ENCODE measurements around the gene MEI4.
"Not testable (repeated sequence)": the region's sequence is repeated elsewhere in the genome, so short reads cannot be mapped to it uniquely, and the experiment has no call there.

MEI4 gene, protein sequence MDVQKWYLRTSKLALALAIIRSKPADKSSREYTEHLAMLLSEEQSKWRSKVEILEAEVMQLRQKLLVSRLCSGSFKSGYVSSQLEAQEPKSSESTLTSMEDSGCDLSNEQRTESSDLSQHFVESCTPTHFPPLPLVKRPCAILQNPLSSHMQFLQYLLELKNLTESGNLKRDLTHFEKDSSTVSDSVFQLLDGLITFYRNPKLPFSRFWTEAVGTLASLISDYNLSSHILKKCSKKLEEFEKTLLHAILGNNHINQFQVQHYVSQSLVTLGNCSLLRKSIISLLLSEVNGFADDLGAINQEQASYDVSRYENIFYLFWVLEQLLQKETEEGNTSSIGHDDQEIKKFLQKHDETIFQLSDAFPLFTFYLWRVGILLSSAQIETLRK

DNA sequence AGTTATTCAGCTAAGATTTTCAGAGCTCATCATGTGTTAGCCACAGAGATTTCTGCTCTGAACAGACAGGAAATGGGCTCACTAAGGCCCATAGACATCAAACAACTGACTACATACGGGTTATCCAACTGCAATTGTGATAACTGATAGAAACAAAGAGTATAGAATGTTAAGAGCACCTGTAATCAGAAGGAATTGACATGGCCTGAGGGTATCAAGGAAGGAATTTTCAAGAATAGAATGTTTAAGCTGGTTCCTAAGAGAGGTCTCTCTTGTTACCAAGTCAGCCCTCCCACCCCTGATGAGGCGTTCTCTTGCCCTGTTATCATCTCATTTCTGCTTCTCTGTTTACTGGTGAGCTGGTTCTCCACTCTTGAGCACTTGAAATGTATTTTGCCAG, at the start of gene MEI4:
Gene MEI4 (plus strand): TSS at position 301 of the 400 bp plus-strand sequence. CDS start 37,633 bp downstream, outside the sequence.
- no peak for DNase-seq (ENCODE audit: low read depth in 1 of 2, low spot score in 1 of 2)

DNA sequence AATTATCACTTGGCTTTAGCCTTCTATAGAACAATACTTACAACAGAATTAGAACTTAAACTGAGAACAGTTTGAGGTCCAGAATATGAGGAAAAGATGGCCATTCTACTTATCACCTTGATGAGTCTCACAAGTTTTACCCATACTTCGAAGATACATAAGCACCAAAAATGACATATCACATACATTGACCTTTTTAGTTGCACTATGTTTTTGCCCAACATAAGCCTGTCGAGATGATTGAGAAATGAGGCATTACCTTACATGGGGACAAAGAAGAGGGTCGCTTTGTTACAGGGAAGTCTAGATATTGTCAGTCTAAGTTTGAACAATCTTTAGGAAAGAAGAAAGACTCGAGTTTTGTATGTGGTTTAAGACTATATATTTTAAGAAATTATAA, 48.4 kb upstream of the MEI4 start:
- no peak for DNase-seq (ENCODE audit: low read depth in 1 of 2, low spot score in 1 of 2)

- no peak for DNase-seq (ENCODE audit: low read depth in 1 of 2, low spot score in 1 of 2)
These were observed 45.8 kb upstream of the MEI4 start for GRCh38 chr6:77607004-77607403.

DNA sequence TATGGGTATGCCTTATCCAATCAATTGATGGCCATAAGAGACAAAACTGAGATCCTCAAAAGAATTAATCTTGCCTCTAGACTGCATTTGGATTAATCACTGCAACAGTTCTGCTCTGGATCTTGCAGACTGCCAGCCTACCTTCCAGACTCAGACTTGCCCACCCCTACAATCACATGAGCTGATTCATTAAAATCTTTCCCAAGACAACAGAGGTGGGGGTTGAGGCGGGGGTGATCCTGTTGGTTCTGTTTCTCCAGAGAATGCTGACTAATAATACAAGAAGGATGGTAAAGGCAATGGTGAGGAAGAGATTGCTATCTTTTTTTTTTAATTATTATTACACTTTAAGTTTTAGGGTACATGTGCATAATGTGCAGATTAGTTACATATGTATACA, 43.7 kb upstream of the MEI4 start:
- DNase-seq (ENCODE audit: low read depth in 1 of 2, low spot score in 1 of 2), result no peak

DNA sequence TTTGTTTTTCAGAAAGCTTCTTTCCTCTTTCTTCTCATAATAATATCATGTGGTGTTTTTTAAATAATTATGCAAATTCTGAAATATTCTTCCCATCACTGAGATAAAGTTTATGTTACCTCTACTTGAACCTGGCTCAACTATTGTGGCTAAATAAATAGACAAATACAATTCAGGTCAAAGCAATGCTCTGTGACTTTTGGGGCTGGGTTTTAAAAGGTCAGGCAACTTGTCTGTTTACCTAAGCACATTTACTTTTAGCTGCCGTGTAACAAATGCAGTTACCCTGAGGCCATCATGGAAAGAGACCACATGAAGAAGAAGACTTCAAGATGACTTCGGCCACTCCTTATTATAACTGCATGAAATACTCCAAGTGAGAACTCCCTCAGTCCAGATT, 33.7 kb upstream of the MEI4 start:
- DNase-seq (ENCODE audit: low read depth in 1 of 2, low spot score in 1 of 2), result no peak

GRCh38 chr6:77620278-77620882, 32.5 kb upstream of the MEI4 start:
- DNase-seq (ENCODE audit: low read depth in 1 of 2, low spot score in 1 of 2), result no peak

DNA sequence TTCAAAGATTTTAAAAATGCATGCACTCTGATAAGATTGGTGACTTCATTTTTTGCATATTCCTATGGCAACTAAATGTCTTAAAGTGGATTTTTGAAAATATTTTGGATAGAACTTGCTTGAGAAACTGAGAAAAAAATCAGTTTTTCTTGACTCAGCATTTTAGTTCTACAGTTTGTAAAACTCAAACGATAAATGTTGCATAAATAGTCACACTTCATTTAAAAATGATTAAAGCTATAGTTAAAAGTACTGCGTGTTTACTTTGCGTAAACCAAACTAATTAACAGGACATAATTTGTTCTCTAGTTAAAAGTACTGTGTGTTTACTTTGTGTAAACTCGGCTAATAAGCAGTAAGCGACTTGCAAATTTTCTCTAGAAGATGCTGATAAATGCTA, 28.3 kb upstream of the MEI4 start:
- no peak for DNase-seq (ENCODE audit: low read depth in 1 of 2, low spot score in 1 of 2)

- no peak for DNase-seq (ENCODE audit: low read depth in 1 of 2, low spot score in 1 of 2)
These were observed 26.4 kb upstream of the MEI4 start for GRCh38 chr6:77626426-77626825.

DNA sequence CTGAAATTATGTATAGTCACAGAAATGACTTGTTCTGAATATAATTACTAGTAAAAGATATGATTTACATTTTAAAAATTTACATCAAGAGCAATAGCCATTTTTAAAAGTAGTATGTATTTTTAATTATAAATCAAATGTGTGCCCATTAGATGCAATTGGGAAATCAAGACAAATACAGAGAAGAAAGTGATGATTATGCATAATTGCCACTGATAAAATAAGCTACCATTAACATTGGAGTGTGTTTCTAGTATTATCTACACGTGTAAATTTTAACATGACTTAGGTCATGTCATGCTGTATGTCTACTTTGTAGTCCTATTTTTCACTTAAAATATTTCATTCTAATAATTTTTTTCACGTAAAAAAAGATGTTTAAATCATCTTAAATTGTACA, 22.8 kb upstream of the MEI4 start:
- no peak for DNase-seq (ENCODE audit: low read depth in 1 of 2, low spot score in 1 of 2)

DNA sequence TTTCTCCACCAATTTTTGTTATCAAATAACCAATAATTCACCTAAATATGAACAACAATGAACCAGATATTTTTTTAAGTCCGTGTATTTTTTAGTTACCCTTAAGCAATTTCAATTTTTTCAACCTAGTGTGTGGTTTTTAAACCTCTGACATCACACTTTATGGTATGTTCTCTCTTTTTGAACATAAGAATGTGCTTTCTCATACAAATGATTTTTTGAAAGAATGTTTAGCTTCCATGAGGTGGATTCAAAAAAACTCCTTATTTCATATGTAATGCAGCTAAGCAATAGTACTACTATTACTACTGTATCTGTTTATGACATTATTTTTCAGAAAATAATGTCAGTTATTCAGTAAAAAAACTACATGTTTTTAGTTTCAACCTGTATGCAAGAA, 19.4 kb upstream of the MEI4 start:
- no peak for DNase-seq (ENCODE audit: low read depth in 1 of 2, low spot score in 1 of 2)

- no peak for DNase-seq (ENCODE audit: low read depth in 1 of 2, low spot score in 1 of 2)
These were observed 18.7 kb upstream of the MEI4 start for GRCh38 chr6:77633993-77634715.

GRCh38 chr6:77638129-77638830, 14.6 kb upstream of the MEI4 start:
- no peak for DNase-seq (ENCODE audit: low read depth in 1 of 2, low spot score in 1 of 2)

DNA sequence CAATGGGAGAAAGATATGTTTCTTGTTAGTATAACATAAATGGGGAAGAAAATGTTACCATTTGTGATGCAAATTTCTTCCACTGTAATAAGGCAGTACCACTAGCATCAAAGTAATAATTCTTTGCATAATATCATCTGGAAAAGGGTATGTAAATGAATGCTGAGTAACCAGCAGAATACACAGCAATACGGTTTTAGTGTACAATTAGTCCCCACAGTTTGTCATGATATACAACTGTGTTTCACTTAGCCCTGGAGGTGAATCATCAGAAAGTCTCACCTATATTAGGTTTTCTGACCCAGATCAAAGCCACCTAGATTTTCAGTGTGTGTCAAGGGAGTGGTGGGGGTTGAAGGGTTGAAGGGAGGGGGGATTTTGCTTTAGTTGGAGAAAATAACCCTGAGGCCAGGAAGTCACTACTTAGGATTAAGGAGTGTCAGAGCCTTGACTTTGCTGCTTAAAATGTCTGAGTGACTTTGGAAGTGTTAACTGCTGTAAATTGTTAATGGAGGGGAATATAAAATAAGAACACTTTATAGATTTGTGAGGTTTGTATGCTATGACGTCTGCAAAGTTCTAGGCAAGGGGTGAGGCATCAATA, 8.6 kb upstream of the MEI4 start:
- DNase-seq (ENCODE audit: low read depth in 1 of 2, low spot score in 1 of 2), result no peak

DNA sequence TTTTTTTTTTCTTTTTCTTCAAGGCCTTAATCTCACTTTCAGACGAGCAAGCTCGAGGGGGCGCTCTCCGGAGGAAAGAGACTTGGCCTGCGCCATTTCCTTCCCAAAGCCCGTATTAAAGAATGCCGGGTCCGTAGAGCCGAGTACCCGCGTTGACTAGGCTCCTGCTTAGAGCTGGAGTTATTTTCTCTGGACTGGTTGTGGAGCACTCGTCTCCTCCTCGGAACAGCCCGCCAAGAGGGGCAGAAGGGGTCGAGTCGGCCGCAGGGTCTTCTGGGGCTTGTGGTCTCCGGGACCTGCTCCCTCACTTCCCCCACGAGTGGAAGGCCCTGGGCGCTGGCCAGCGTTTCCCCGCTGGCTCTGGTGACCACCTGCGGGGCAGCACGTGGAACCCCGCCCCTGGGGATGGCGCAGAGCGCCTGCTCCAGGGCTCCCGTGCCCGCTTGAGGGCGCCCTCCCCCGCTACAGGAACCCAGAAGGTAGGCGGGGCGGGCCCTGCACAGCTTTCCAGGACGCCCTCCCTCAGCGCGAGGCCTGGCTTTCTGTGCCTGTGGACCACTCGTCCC, 2.7 kb upstream of the MEI4 start:
- no peak for DNase-seq (ENCODE audit: low read depth in 1 of 2, low spot score in 1 of 2)

GRCh38 chr6:77653816-77654215, 977 bp downstream of the MEI4 start:
- no peak for DNase-seq (ENCODE audit: low read depth in 1 of 2, low spot score in 1 of 2)

DNA sequence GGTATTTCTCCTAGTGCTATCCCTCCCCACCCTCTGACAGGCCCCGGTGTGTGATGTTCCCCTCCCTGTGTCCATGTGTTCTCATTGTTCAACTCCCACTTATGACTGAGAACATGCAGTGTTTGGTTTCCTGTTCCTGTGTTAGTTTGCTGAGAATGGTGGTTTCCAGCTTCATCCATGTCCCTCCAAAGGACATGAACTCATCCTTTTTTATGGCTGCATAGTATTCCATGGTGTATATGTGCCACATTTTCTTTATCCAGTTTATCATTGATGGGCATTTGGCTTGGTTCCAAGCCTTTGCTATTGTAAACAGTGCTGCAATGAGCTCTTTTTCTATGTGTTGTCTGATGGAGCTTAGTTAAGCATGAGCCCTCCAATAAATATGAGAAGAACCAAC, 2.2 kb downstream of the MEI4 start:
- DNase-seq (ENCODE audit: low read depth in 1 of 2, low spot score in 1 of 2), result not testable (repeated sequence)

DNA sequence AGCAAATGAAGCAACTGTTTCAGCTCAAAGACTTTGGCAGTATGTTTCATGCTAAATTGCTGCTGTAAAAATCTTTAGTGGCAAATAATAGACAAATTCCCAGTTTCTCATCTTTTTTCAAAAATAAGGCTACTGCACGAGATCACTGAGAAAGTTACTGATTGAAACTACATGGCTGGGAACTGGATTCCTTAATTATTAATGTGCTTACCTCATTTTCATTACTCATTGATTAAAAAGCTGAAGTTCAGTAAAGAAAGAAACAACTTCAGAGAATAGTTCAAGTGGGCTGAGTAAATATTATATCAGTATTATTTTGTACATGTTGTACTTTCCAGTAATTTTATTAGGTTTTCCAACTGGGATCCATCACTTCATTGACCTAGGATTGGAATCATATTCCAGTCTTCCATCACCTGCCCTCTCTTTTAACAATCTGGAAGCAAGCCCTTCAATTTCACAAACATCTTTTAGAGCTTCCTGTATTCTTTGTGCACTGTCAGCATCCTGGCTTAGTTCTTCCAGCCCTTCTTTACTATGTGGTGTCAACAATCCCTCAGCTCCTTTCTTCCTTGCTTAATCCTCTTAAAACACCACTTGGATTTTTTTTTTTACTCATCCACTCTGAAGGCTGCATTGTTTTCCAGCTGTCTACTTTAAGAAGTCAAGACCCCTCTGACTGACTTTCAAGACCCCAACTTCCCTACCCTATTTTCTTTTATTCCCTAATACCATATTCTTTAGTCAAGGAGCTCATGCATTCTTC, 4.3 kb downstream of the MEI4 start:
- no peak for DNase-seq (ENCODE audit: low read depth in 1 of 2, low spot score in 1 of 2)

GRCh38 chr6:77666340-77666739, 13.5 kb downstream of the MEI4 start:
- DNase-seq (ENCODE audit: low read depth in 1 of 2, low spot score in 1 of 2), result no peak

DNA sequence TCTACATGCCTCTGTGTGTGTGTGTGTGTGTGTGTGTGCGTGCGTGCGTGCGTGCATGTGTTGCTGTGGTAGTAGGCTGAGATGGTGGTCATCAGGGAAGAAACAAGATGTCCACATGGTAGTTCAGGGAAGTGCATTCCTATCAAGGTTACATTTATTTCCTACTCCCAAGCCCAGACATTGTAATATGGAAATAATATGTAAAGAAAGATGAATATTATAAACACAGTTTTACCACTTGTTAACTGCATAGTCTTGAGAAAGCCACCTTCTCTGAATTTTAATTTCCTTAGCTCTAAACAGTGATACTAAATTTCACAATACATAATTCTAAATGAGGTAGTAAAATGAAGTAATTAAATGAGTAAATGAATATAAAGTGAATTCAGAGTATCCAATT, 14.0 kb downstream of the MEI4 start:
- DNase-seq (ENCODE audit: low read depth in 1 of 2, low spot score in 1 of 2), result no peak

DNA sequence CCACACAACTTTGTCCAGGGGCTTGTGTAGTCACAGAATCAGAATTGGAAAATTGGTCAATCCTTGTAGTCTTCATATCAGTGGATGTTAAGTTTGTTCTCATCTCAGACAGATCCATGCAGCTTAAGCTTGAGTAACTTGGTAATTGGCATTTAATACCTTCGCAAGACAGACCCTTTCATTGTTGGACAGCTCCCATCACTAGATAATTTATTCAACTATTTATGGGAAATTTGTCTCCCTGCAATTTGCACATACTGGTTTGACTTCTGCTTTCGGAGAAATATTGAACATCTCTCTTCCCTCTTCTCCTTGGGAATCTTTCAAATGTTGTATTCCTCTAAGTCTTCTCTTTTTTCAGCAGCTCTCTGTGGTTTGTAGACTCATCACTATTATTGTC, 17.1 kb downstream of the MEI4 start:
- DNase-seq (ENCODE audit: low read depth in 1 of 2, low spot score in 1 of 2), result no peak

Measured in stimulated activated CD4-positive, alpha-beta T cell treated with anti-CD3 and anti-CD28 coated beads, Interleukin-15, amount 100 ng/mL, for 1 hour (primary cell).